Stimulated activated CD4-positive, alpha-beta T cell treated with anti-CD3 and anti-CD28 coated beads, TNF-alpha, amount 100 ng/mL, for 1 hour (primary cell): ENCODE results near the gene LY6G6F.

Experiments used
- DNase-seq, 3 donors: peaks; one replicate each; pipeline ENCODE4 v3.0.0-alpha.2; 2020; ENCODE audit warnings: low read depth in 3 of 3, low spot score in 1 of 3

The LY6G6F gene

GRCh38 chr6:31676322-31676903 is 30.3 kb upstream of the LY6G6F start:
- DNase-seq, result no peak

- no peak for DNase-seq
Observed at GRCh38 chr6:31676904-31677303, 29.8 kb upstream of the LY6G6F start.

- no peak for DNase-seq
Observed at GRCh38 chr6:31677955-31678354, 28.7 kb upstream of the LY6G6F start.

DNA sequence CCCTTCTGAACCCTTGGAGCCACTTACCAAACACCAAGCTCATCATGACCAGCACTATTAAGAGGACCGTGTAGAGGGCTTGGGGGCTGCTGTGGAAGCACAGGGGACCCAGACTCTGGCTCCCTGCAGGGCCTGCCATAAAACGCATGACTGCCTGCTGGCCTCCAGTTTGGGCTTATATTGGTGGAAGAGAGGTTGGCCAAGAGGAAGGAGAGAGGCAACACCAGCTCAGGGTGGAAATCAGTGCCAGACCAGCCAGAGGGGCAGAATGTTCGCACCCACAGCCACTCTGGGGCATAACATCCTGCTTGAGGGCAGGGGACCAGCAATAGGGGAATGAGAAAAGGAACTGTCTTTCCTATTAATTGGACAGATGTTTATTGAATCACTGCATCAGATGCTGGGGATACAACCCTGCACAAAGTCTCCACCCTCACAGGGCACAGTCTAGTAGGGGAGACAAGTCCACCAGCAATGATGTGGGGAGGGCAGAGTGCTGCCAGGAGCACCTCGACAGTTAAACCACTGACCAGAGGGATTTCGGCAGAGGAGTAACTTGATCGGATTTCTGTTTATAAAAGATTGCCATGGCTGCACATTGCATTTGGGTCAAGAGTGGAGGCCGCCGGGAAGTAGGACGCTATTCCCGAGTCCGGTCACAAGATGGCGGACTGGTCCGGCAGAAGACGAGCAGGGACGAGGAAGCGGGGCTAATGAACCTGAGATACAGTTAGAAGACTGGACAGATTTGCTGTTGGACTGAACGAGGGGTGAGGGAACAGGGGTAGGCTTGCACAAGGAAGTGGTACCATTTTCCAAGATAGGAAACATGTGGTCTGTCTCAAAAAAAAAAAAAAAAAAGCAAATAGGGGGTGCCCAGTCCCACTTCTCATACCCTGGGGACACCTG is 26.2 kb upstream of the LY6G6F start, which contains the start of gene LY6G5C:
Gene LY6G5C (minus strand): TSS at position 842 of the 909 bp plus-strand sequence. CDS start 694 bp downstream, at position 148.
- DNase-seq, result peak; percentile 31 to 41 (median 35)

DNA sequence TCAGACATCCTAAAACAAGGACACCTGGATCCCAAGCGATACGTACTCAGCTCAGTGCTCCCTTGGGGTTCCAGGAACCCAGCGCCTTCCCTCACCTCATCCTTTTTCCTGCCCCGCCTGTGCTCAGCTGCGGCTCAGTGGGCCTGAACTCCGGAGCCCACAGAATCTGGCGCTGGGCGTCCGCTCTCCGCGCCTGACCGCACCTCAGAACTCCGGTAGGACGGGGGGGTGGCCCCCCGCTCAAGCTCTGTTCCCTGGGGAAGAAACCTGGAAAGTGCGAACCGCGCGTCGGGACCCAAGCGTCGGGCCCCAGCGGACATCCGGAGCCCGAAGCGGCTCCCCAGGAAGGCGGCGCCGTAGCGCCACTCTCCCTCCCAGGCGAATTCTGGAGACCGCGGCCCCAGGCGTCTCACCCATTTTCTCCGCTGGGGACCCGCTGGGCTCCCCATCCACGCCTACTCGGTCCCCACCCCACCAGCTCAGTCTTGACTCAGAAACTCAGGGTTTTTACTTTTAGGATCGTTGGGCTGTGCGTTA is 25.5 kb upstream of the LY6G6F start:
- peak in 1 of 3 donors; percentile 21 for DNase-seq

DNA sequence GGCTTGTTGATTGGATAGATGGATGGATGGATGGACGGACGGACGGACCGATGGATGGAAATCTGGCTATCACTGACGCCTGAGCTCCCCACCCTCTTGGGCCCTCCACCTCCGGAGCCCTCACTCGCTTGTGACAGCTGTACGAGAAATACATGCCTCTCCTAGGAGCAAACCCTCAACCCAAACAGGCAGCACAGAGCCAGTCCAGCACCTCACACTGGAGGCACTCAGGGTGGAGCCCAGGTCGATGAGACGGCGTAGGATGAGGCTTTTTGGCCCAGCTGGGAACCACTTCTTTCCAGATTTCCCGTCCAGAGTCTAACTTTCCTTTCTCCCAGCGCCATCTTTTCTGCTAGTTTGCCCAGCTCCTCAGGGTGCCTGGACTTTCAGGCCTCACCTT is 23.1 kb upstream of the LY6G6F start:
- no peak for DNase-seq

GRCh38 chr6:31686483-31686882 is 20.2 kb upstream of the LY6G6F start:
- no peak for DNase-seq

- DNase-seq, result no peak
Observed at GRCh38 chr6:31687321-31687720, 19.3 kb upstream of the LY6G6F start.

- DNase-seq, result no peak
Observed at GRCh38 chr6:31687860-31688693, 18.6 kb upstream of the LY6G6F start.

DNA sequence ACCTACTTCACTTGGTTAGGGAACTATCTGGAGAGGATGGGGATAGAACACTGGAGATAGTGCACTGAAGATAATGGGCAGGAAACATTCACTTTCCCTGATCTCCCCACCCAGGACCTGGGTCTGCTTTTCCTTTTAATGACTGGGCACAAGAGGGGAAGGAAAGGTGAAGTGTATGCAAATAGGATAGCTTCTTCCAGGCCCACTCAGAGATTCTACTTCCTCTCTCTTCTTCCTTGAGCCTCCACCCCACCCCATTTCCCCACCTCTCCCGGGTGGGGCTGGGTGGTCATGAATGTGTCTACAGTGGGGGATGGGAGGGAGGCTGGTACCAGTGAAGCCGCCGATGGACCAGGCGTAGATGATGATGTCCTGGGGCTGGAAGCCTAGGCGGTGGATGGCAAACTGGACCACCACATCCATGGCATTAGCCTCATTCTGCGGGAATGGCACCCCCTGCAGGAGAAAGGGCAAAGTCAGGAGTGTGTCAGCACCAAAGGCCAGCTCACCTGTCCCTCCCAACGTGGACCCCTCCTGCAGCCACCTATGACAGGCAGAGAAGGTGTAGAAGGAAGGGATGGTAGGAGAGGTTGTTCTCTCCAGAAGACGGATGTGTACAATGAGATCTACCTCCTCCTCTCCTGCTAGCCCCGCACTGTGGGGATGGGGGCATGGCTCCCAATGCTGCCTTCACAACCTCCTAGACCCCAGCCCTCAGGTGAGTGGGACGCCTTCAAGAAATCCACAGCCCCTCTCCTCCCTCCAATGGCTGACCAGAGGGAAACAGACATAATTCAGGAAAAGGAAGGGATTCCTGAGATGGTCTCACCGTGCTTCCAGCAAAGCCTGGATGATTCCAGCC is 17.2 kb upstream of the LY6G6F start:
- DNase-seq, result no peak

DNA sequence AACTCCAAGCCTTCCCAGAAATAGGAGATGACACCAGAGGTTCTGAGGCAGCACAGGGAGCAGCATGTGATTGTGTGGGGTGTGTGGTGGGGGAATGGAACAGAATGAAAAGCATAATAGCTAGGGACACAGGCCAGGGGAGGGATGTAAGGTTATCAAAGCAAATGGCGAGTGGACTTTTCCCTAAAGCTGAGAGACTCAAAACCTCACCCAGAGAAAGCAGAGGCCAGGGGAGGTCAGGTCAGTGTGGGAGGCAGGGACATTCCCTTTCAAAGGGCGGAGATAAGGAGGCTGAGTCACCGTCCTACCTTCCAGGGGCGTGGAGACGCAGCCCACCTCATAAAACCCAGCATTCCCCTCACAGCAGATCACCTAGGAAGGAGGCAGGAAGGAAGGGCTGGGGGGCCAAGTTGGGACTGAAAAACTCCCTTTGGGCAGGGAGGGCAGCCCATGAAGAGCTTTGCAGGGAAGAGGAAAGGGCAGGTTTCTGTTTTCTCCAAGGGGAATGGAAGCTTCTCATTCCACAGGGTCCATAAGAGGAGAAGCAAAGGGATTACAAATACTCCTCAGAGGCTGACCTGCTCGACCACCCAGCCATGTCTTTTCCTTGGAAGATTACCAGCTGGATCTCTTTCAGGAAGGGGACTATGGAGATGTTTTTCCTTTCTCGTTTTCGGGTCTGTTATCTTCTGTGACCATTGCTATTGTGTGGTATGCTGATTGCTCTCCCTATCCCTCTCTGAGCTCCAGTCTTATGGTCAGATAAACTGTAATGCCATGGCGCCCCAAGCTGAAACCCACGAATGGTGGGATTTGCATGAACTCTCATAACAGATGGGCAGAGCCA is 16.2 kb upstream of the LY6G6F start:
- DNase-seq, result no peak

GRCh38 chr6:31691078-31691463 is 15.6 kb upstream of the LY6G6F start:
- no peak for DNase-seq

GRCh38 chr6:31691564-31692108 is 15.0 kb upstream of the LY6G6F start:
- no peak for DNase-seq

GRCh38 chr6:31692353-31692752 is 14.3 kb upstream of the LY6G6F start:
- no peak for DNase-seq

GRCh38 chr6:31692886-31693285 is 13.8 kb upstream of the LY6G6F start:
- no peak for DNase-seq

- no peak for DNase-seq
Observed at GRCh38 chr6:31693535-31693934, 13.1 kb upstream of the LY6G6F start.

DNA sequence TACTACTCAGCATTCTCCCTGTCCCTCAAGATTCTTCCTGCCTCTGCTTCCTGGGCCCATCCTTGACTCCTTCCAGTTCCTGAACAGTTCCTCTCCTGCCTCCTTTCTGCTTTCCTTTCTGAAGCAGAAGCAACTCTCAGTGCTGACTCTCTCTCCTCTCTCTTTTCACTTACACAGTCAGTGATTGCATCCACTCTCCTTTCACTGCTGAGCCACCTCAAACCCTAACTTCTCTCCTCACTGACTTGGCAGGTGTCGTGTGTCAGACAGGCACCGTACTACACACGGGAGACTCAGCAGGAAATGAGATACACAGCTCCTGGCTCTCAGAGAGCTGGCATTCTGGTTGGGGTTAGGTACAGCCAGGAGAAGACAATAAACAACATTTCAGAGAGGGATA is 9.1 kb upstream of the LY6G6F start:
- DNase-seq, result no peak

DNA sequence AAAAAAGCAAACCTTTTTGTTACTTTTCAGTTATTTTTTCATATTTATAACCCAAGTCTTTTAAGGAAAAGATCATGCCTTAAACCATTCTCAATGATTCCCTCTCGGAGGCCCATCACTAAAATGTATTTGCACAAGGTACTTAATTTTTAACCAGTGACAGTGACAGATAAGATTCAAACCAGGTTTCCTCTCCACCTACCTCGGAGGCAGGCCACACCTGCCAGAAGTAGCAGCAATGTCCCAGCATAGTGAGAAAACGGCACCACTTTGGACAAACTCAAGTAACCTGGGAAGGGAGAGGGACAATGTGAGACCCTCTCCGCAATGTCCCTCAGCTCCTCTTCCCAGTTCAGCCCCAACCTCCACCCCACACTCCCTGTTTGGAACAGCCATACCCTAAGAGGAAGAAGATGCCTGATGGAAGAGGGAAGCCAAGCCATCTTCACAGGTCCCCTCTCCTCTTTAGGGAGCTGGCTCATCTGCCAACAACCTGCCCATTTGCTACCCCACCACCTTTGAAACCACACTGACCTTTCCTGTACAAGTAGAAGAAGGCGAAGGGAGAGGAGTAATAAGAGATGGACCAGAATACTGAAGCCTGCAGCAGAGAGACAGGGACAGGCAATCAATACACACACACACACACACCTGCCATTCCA is 5.8 kb upstream of the LY6G6F start:
- no peak for DNase-seq
